HG03378 (cell line): ENCODE measurements around the gene ATR.
"Not testable (repeated sequence)": the region's sequence is repeated elsewhere in the genome, so short reads cannot be mapped to it uniquely, and the experiment has no call there.

Experiments used
- ATAC-seq: cut with Tn5 transposase; IDR thresholded peaks from one replicate; pipeline ENCODE4 v1.9.1; 2021; ENCODE audit warnings: mild to moderate bottlenecking, moderate library complexity; ENCODE audit not compliant: unreplicated experiment

The ATR gene

GRCh38 chr3:142578329-142579223 is at the start of gene ATR:
ATR (minus strand) TSS chr3:142578733; CDS start chr3:142578704, 29 bp downstream.
- ATAC-seq, result peak; percentile 90

DNA sequence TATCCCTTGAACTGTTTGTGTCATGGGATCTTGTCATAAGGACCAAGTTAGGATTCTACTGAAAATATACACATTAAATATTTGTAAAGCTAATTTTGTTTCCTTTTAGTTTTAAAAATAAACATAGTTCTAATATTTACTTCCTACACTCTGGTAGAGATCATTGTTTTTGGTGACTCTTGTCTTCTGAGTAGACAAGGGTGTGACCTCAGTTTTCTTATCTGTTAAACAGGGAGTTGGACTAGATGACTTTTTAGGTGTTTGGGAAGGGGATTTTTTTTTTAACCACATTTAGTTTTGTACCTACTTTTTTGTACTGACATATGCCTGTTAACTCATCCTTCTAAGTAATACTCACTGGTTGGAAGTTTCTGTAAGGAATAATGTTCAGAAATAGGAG is 48.4 kb upstream of the ATR start:
- ATAC-seq, result no peak

DNA sequence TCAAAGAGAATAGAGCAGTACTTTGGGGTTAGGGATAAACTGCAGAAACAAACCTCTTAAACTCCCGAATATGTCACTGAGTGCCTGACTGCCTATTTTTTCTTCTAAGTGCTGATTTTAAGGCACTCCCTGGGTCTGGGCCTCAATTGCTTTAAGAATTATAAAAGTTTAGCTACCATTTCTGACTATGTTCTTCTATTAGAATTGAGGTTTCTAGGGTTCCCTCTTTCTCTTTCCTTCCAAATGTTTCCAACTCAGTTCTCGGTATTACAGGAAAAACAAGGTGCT is 46.6 kb upstream of the ATR start:
- ATAC-seq, result no peak

DNA sequence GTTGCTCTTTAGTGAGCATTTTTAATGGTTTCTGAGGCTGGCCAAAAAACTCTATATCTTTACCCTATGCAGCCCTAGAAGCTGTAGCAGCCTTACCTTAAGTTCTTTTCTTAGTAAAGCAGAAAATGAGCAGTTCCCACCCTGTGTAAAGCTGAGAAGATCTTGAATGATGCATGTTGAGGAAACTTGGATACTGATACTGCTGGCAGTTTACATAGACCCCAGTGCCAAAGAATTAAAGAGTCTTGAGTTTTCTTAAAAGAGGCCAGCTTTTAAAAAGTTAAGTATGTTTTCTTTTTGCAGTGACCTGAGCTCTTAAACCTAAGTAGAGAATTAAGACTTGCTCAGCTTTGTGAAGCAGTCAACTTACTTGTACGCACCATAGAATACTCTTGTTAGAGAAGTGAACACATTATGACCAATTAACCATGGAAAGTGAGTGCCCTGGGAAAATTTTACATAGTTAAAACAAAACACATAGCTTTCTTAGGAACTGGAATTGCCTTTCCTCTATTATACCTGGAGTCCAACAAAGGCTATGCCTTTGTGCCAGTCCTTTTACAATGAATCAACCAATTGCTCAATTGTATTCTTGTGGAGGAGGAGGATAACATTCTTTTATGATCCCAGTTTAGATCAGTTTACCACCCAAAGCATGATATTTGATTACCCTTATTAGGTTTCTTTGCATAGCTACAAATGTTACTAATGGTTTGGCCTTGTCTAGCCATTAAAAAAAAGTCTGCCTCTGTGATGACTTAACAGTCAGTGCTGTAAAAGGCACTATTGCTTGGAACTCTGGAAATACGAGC is 46.0 kb upstream of the ATR start:
- no peak for ATAC-seq

DNA sequence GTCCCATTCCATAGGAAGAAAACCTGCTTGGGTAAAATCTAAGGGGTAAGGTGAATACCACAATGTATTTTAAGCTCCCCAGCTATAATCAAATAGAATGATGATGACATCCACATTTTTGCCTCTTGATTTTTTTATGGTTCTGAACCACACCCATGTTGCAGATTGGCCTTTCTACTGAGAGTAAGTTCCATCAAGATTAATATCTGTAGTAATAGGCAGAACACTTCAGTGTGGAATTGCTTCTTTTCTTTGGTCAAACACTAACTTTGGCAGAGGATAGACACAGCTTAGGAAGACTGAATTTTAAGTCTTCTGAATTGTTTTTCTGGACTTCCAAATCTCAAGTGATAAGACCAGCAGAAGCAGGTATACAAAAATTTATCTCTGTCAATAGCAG is 44.7 kb upstream of the ATR start:
- ATAC-seq, result no peak

DNA sequence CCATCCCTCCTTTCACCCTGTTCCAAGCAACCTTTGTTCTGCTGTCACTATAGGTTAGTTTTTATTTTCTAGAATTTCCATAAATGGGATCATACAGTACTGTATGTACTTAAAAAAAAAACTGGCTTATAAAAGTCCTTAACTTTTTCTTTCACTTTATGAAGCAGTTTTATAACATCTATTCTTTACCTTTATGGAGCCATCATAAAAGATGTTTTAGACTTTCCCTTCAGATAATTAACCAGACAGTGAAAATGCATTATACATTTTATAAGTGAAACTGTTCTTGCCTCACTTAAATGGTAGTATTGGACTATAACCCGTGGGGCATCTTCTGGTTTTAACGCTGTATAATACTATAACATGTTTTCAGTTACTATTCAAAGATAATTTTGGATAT is 43.9 kb upstream of the ATR start:
- ATAC-seq, result no peak

GRCh38 chr3:142618917-142619461 is 40.5 kb upstream of the ATR start:
- ATAC-seq, result no peak

DNA sequence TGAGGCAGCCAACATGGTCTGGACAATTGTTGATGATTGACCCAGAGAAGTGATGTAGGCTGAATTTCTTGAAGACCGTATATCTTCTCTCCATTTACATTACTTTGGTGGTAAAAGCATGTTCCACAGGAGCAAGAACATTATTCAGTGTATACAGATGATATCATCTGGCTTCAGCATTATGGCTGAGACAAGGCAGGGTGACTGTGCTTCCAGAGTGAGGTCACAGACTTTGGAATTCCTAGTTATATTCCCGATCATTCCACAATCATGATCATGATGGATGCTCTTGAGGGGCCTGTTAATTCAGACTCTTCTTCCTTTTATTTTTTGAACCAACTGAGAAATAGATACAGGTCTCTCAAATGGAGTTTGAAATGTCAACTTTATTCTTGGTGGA is 36.6 kb upstream of the ATR start:
- ATAC-seq, result no peak

DNA sequence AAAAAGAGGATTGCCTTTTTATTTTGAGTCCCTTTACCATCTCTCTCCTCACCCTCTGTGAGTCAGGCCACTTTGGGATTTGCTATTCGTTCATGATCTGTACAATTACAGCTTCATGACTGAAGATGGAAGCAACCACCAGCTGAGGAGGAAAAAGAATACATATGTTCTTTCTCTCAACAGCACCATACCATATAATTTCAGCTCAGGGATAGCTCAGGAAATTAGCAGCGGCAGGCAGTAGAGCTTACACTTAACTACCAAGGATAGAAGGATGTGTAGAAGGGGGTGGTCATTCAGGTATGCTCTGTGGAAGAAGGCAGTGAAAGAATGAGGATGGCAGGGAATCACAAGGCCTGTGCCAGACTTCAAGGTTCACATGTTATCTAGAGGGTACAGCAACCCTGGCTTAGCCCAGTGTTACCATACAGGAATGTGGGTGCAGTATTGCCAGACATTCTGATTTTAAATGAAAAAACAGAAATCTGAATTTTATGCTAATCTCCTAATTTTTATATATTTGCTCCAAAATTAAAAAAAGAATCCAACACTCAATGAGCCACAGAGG is 35.6 kb upstream of the ATR start:
- no peak for ATAC-seq

- no peak for ATAC-seq
These were observed 35.0 kb upstream of the ATR start for GRCh38 chr3:142613491-142613890.

- ATAC-seq, result no peak
These were observed 32.7 kb upstream of the ATR start for GRCh38 chr3:142611206-142611605.

GRCh38 chr3:142609136-142609535 is 30.6 kb upstream of the ATR start:
- no peak for ATAC-seq

GRCh38 chr3:142608631-142609030 is 30.1 kb upstream of the ATR start:
- ATAC-seq, result no peak

GRCh38 chr3:142604940-142605339 is 26.4 kb upstream of the ATR start:
- peak; percentile 76 for ATAC-seq

- ATAC-seq, result not testable (repeated sequence)
These were observed 24.8 kb upstream of the ATR start for GRCh38 chr3:142603386-142603705.

DNA sequence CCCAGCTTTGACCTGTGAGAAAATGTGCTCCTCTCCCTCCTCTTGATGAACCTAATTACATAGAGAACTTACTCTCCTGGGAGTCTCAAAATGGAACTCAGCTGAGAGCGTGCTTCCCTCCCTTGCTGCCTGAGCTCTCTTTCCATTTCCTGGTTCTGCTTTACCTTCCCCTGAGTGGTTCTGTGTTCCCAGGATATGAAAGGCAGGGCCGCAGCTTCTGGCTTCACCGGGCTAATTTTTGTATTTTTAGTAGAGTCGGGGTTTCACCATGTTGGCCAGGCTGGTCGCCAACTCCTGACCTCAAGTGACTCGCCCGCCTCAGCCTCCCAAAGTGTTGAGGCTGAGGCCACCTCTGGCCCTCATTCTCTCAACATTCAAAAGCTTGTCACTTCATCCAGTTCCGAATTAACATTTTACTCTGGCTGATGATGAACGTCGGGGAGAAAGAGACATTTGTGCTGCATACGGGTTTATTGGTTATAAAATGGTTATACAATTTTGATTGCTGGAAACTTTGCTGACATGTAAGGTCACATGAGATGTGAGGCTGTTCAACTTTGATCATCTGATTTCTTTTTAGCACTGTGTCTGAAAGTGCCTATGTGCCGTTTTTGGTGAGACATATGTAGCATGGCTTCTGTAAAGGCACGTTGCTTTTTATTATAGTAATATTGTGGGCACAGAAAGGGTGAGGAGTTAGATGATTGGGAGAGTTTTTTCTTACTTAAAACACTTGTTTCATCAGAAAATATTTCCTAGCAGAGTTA is 24.3 kb upstream of the ATR start:
- ATAC-seq, result no peak

GRCh38 chr3:142601713-142602112 is 23.2 kb upstream of the ATR start:
- ATAC-seq, result no peak

DNA sequence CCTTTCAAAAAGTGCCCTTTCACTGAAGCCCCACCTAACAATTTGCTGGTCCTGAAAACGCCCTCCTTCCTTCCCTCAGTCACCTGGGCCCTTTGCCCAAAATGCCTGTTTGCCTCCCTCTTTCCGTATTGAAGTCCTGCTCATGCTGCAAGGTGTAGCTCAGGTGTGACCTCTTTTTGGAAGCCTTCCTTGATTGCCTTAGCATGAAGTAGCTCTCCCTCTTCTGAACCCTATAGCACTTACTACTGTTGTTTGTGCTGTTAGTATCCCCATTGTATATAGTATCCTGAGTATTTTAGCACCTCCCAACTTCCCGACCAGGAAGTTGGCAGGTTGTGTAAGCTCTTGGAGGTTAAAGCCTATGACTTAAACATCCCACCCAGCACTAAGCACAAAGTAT is 19.4 kb upstream of the ATR start:
- no peak for ATAC-seq

- no peak for ATAC-seq
These were observed 18.2 kb upstream of the ATR start for GRCh38 chr3:142596726-142597088.

DNA sequence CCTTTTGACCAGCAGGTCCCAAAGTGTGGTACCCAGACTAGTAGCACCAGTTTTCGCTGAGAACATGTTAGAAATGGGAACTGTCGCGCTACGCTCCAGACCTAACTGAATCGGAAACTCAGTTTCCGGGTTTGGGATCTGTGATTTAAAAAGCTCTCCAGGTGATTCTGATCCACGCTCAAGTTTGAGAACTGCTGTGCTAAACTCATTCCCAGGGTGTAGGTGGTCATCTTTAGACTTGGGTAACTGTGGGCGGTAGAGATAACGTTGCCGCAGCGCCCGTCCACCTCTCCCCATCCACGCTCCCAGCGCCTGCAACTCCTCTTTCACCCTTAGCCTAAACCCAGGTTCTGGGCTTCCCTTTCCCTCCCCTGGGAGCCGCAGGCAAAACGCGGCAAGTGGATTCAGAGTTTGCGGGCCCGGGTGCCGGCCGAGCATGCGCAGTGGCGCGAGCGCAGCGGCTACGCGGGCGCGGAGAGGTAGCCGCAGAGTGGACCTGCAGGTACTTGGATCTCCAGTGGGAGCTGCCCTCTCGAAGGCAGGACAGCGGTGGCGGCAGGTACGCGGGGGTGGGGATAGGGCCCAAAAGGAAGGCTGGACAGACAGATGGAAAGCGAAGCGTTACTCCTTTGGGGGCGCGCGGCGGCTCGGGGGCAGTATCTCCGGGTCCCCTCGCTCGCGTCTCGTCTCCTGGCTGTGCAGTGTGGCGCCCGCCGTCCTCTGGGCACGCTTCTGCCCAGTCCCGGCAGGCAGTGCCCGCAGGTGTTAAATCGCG is 17.6 kb upstream of the ATR start, which contains the start of gene PLS1:
Gene PLS1, plus strand, starts transcription at position 443 of the 775 bp plus-strand sequence. CDS start 67,845 bp downstream, outside the sequence.
- peak; percentile 86 for ATAC-seq
